C4-2B (cell line): ENCODE results near the gene CUX1.

Source experiments
- H3K27ac ChIP-seq: fragments of 450-650 bp; 2 replicates; pipeline ENCODE4 v1.5.1; 2017
- CTCF ChIP-seq: fragments of 450-650 bp; conservative IDR thresholded peaks from 2 replicates; pipeline ENCODE4 v1.5.1; 2017; ENCODE audit warnings: mild to moderate bottlenecking
- ZFX ChIP-seq: fragments of 450-650 bp; IDR thresholded peaks from 2 replicates; pipeline ENCODE4 v1.6.1; 2017

The CUX1 gene

GRCh38 chr7:101911800-101912715, 94.6 kb downstream of the CUX1 start:
- no peak overlapping the region for H3K27ac ChIP-seq
- TF ChIP-seq ZFX, result no peak
- TF ChIP-seq CTCF, result no peak

GRCh38 chr7:101912716-101913110, 95.3 kb downstream of the CUX1 start:
- TF ChIP-seq CTCF (no peak), ZFX (no peak)
- no peak overlapping the region for H3K27ac ChIP-seq

- H3K27ac ChIP-seq, result no peak overlapping the region
- no peak for TF ChIP-seq ZFX
- TF ChIP-seq CTCF, result no peak
Observed at GRCh38 chr7:101913247-101913721, 95.9 kb downstream of the CUX1 start.

- no peak overlapping the region for H3K27ac ChIP-seq
- TF ChIP-seq ZFX (no peak), CTCF (no peak)
Observed at GRCh38 chr7:101913851-101914250, 96.4 kb downstream of the CUX1 start.

- TF ChIP-seq ZFX (no peak), CTCF (no peak)
- H3K27ac ChIP-seq, result no peak overlapping the region
Observed at GRCh38 chr7:101915000-101915399, 97.6 kb downstream of the CUX1 start.

GRCh38 chr7:101916041-101916800, 98.8 kb downstream of the CUX1 start:
- H3K27ac ChIP-seq, result no peak overlapping the region
- TF ChIP-seq CTCF (no peak), ZFX (no peak)

- no peak overlapping the region for H3K27ac ChIP-seq
- TF ChIP-seq ZFX (no peak), CTCF (no peak)
Observed at GRCh38 chr7:101916876-101917275, 99.5 kb downstream of the CUX1 start.
